ENCODE data around the gene AGAP1. TPM values are rescaled to one million over a fixed set of nuclear protein-coding genes. Genes with fewer than 3 reads are reported as not detected.
"Not testable (repeated sequence)": the region's sequence is repeated elsewhere in the genome, so short reads cannot be mapped to it uniquely, and the experiment has no call there.

Gene AGAP1
- total and polyA plus RNA-seq, 4 donors: 36.1 to 79.4 (median 52.6) TPM

GRCh38 chr2:235597081-235597615 is 103.3 kb downstream of the AGAP1 start:
- Histone ChIP-seq H3K36me3 (ENCODE audit: control insufficient read depth, insufficient read depth, low read length) (no peaks in the 10 kb centered on the region), H3K27ac (ENCODE audit: low read depth, low read length) (no peak overlapping the region), H3K4me3 (ENCODE audit: low read depth, low read length) (no peak overlapping the region), H3K9me3 (ENCODE audit: control insufficient read depth, insufficient read depth, low read length) (no peaks in the 10 kb centered on the region), H3K4me1 (ENCODE audit: control insufficient read depth, insufficient read depth, low read length) (peaks cover 23% of the 10 kb centered on the region), H3K27me3 (ENCODE audit: control insufficient read depth, insufficient read depth, low read length) (no peaks in the 10 kb centered on the region)
- WGBS (ENCODE audit: insufficient coverage): 88% methylated on average over 4 of the region's 5 CpGs
- DNase-seq (ENCODE audit: low read depth in 4 of 6, low spot score in 6 of 6): no peak

GRCh38 chr2:235598026-235598425 is 104.2 kb downstream of the AGAP1 start:
- H3K27me3 ChIP-seq (ENCODE audit: control insufficient read depth, insufficient read depth, low read length): no peaks in the 10 kb centered on the region
- 89% methylated on average over 4 of the region's 19 CpGs for WGBS (ENCODE audit: insufficient coverage)
- peaks cover 18% of the 10 kb centered on the region for H3K4me1 ChIP-seq (ENCODE audit: control insufficient read depth, insufficient read depth, low read length)
- H3K27ac ChIP-seq (ENCODE audit: low read depth, low read length): no peak overlapping the region
- DNase-seq (ENCODE audit: low read depth in 4 of 6, low spot score in 6 of 6): no peak
- no peaks in the 10 kb centered on the region for H3K36me3 ChIP-seq (ENCODE audit: control insufficient read depth, insufficient read depth, low read length)
- no peak overlapping the region for H3K4me3 ChIP-seq (ENCODE audit: low read depth, low read length)
- H3K9me3 ChIP-seq (ENCODE audit: control insufficient read depth, insufficient read depth, low read length): no peaks in the 10 kb centered on the region

GRCh38 chr2:235598532-235599531 is 105.0 kb downstream of the AGAP1 start:
- Histone ChIP-seq H3K4me3 (ENCODE audit: low read depth, low read length) (no peak overlapping the region), H3K9me3 (ENCODE audit: control insufficient read depth, insufficient read depth, low read length) (no peaks in the 10 kb centered on the region), H3K4me1 (ENCODE audit: control insufficient read depth, insufficient read depth, low read length) (peaks cover 15% of the 10 kb centered on the region), H3K27me3 (ENCODE audit: control insufficient read depth, insufficient read depth, low read length) (no peaks in the 10 kb centered on the region), H3K36me3 (ENCODE audit: control insufficient read depth, insufficient read depth, low read length) (no peaks in the 10 kb centered on the region), H3K27ac (ENCODE audit: low read depth, low read length) (no peak overlapping the region)
- 60% methylated on average over 10 of the region's 20 CpGs for WGBS (ENCODE audit: insufficient coverage)
- DNase-seq (ENCODE audit: low read depth in 4 of 6, low spot score in 6 of 6): peak in 1 of 6 donors; percentile 52

- DNase-seq (ENCODE audit: low read depth in 4 of 6, low spot score in 6 of 6): no peak
- H3K4me1 ChIP-seq (ENCODE audit: control insufficient read depth, insufficient read depth, low read length): peaks cover 17% of the 10 kb centered on the region
- H3K27ac ChIP-seq (ENCODE audit: low read depth, low read length): no peak overlapping the region
- 71% methylated on average over 16 of the region's 16 CpGs for WGBS (ENCODE audit: insufficient coverage)
- H3K9me3 ChIP-seq (ENCODE audit: control insufficient read depth, insufficient read depth, low read length): no peaks in the 10 kb centered on the region
- H3K4me3 ChIP-seq (ENCODE audit: low read depth, low read length): no peak overlapping the region
- H3K36me3 ChIP-seq (ENCODE audit: control insufficient read depth, insufficient read depth, low read length): no peaks in the 10 kb centered on the region
- no peaks in the 10 kb centered on the region for H3K27me3 ChIP-seq (ENCODE audit: control insufficient read depth, insufficient read depth, low read length)
These were observed 105.9 kb downstream of the AGAP1 start for GRCh38 chr2:235599596-235600338.

GRCh38 chr2:235600406-235600805 is 106.6 kb downstream of the AGAP1 start:
- peaks cover 24% of the 10 kb centered on the region for H3K4me1 ChIP-seq (ENCODE audit: control insufficient read depth, insufficient read depth, low read length)
- no peaks in the 10 kb centered on the region for H3K27me3 ChIP-seq (ENCODE audit: control insufficient read depth, insufficient read depth, low read length)
- 88% methylated on average over 3 of the region's 4 CpGs for WGBS (ENCODE audit: insufficient coverage)
- no peaks in the 10 kb centered on the region for H3K36me3 ChIP-seq (ENCODE audit: control insufficient read depth, insufficient read depth, low read length)
- no peak overlapping the region for H3K4me3 ChIP-seq (ENCODE audit: low read depth, low read length)
- no peak overlapping the region for H3K27ac ChIP-seq (ENCODE audit: low read depth, low read length)
- DNase-seq (ENCODE audit: low read depth in 4 of 6, low spot score in 6 of 6): no peak
- H3K9me3 ChIP-seq (ENCODE audit: control insufficient read depth, insufficient read depth, low read length): no peaks in the 10 kb centered on the region

- no peak overlapping the region for H3K4me3 ChIP-seq (ENCODE audit: low read depth, low read length)
- H3K27me3 ChIP-seq (ENCODE audit: control insufficient read depth, insufficient read depth, low read length): no peaks in the 10 kb centered on the region
- DNase-seq (ENCODE audit: low read depth in 4 of 6, low spot score in 6 of 6): no peak
- H3K27ac ChIP-seq (ENCODE audit: low read depth, low read length): no peak overlapping the region
- H3K9me3 ChIP-seq (ENCODE audit: control insufficient read depth, insufficient read depth, low read length): no peaks in the 10 kb centered on the region
- WGBS (ENCODE audit: insufficient coverage): 79% methylated on average over 3 of the region's 5 CpGs
- peaks cover 29% of the 10 kb centered on the region for H3K4me1 ChIP-seq (ENCODE audit: control insufficient read depth, insufficient read depth, low read length)
- H3K36me3 ChIP-seq (ENCODE audit: control insufficient read depth, insufficient read depth, low read length): no peaks in the 10 kb centered on the region
These were observed 107.1 kb downstream of the AGAP1 start for GRCh38 chr2:235600926-235601325.

GRCh38 chr2:235601960-235602704 is 108.3 kb downstream of the AGAP1 start:
- DNase-seq (ENCODE audit: low read depth in 4 of 6, low spot score in 6 of 6): no peak
- Histone ChIP-seq H3K9me3 (ENCODE audit: control insufficient read depth, insufficient read depth, low read length) (no peaks in the 10 kb centered on the region), H3K27ac (ENCODE audit: low read depth, low read length) (no peak overlapping the region), H3K4me1 (ENCODE audit: control insufficient read depth, insufficient read depth, low read length) (peaks cover 36% of the 10 kb centered on the region), H3K36me3 (ENCODE audit: control insufficient read depth, insufficient read depth, low read length) (no peaks in the 10 kb centered on the region), H3K4me3 (ENCODE audit: low read depth, low read length) (no peak overlapping the region), H3K27me3 (ENCODE audit: control insufficient read depth, insufficient read depth, low read length) (no peaks in the 10 kb centered on the region)
- 84% methylated on average over 11 of the region's 12 CpGs for WGBS (ENCODE audit: insufficient coverage)

GRCh38 chr2:235602971-235603370 is 109.1 kb downstream of the AGAP1 start:
- H3K9me3 ChIP-seq (ENCODE audit: control insufficient read depth, insufficient read depth, low read length); DNase-seq (ENCODE audit: low read depth in 4 of 6, low spot score in 6 of 6); H3K4me3 ChIP-seq (ENCODE audit: low read depth, low read length); H3K27ac ChIP-seq (ENCODE audit: low read depth, low read length); H3K36me3 ChIP-seq (ENCODE audit: control insufficient read depth, insufficient read depth, low read length); H3K27me3 ChIP-seq (ENCODE audit: control insufficient read depth, insufficient read depth, low read length): not testable (repeated sequence)
- H3K4me1 ChIP-seq (ENCODE audit: control insufficient read depth, insufficient read depth, low read length): peaks cover 42% of the 10 kb centered on the region
- 96% methylated on average over 5 of the region's 7 CpGs for WGBS (ENCODE audit: insufficient coverage)

GRCh38 chr2:235603659-235604058 is 109.8 kb downstream of the AGAP1 start:
- H3K36me3 ChIP-seq (ENCODE audit: control insufficient read depth, insufficient read depth, low read length): no peaks in the 10 kb centered on the region
- no peaks in the 10 kb centered on the region for H3K27me3 ChIP-seq (ENCODE audit: control insufficient read depth, insufficient read depth, low read length)
- no peak overlapping the region for H3K27ac ChIP-seq (ENCODE audit: low read depth, low read length)
- no peak overlapping the region for H3K4me3 ChIP-seq (ENCODE audit: low read depth, low read length)
- peaks cover 49% of the 10 kb centered on the region for H3K4me1 ChIP-seq (ENCODE audit: control insufficient read depth, insufficient read depth, low read length)
- no peaks in the 10 kb centered on the region for H3K9me3 ChIP-seq (ENCODE audit: control insufficient read depth, insufficient read depth, low read length)
- DNase-seq (ENCODE audit: low read depth in 4 of 6, low spot score in 6 of 6): no peak
- WGBS (ENCODE audit: insufficient coverage): 83% methylated on average over 2 of the region's 8 CpGs

Measured in spinal cord (tissue), 10 donors.